Calu3 (cell line): ENCODE data around the gene TRIM31. TPM values are rescaled to one million over a fixed set of nuclear protein-coding genes. Genes with fewer than 3 reads are reported as not detected.

Source experiments
- BruUV-seq: library from RNA; stranded (reverse); fragments of 400-500 nt; replicated peaks from 2 replicates; lab custom pipeline; 2021; lab: Mats Ljungman, UMichigan
- CTCF ChIA-PET: fragments of 300-600 bp; sonication (Branson Sonifier 250); formaldehyde crosslinking; loops from one replicate; lab custom pipeline; 2022; ENCODE audit warnings: antibody characterized with exemption; lab: Charles Lee
- DNase-seq: peaks from one replicate; pipeline ENCODE4 v3.0.0; 2022
- H3K27ac Mint-ChIP-seq: one replicate; pipeline ENCODE4 v1.8.0; 2022; ENCODE audit warnings: mixed read lengths; ENCODE audit not compliant: unreplicated experiment
- H3K27me3 Mint-ChIP-seq: one replicate; pipeline ENCODE4 v1.8.0; 2022; ENCODE audit warnings: mixed read lengths; ENCODE audit not compliant: unreplicated experiment
- H3K36me3 Mint-ChIP-seq: one replicate; pipeline ENCODE4 v1.8.0; 2022; ENCODE audit warnings: mild to moderate bottlenecking, moderate library complexity, mixed read lengths; ENCODE audit not compliant: insufficient read depth, unreplicated experiment
- H3K4me1 Mint-ChIP-seq: one replicate; pipeline ENCODE4 v1.8.0; 2022; ENCODE audit warnings: mild to moderate bottlenecking, low read depth, mixed read lengths; ENCODE audit not compliant: unreplicated experiment
- H3K4me3 Mint-ChIP-seq: one replicate; pipeline ENCODE4 v1.8.0; 2022; ENCODE audit warnings: mild to moderate bottlenecking, low read depth, moderate library complexity, mixed read lengths; ENCODE audit not compliant: unreplicated experiment
- H3K9me3 Mint-ChIP-seq: one replicate; pipeline ENCODE4 v1.8.0; 2022; ENCODE audit warnings: low read depth, mixed read lengths; ENCODE audit not compliant: unreplicated experiment
- CTCF ChIP-seq: fragments of 200-600 bp; IDR thresholded peaks from one replicate; pipeline ENCODE4 v1.8.0; 2022; ENCODE audit warnings: antibody characterized with exemption; ENCODE audit not compliant: unreplicated experiment
- intact Hi-C: fragments of 100-400 bp; cut with micrococcal nuclease; formaldehyde crosslinking; loops from one replicate; pipeline ENCODE4 v1.10.0; 2022; ENCODE audit not compliant: unreplicated experiment
- total RNA-seq: library from RNA; stranded (reverse); gene quantifications from 2 replicates; pipeline ENCODE4 v1.2.3, GENCODE V29; 2022

The TRIM31 gene
- total RNA-seq, 1 experiment from 2014 or later = 161 TPM

GRCh38 chr6:30150671-30151395, 37.9 kb upstream of the TRIM31 start:
- Mint-ChIP-seq H3K9me3 (no peaks in the 10 kb centered on the region), H3K27ac (no peak overlapping the region), H3K4me1 (peaks cover 42% of the 10 kb centered on the region), H3K27me3 (no peaks in the 10 kb centered on the region), H3K36me3 (no peaks in the 10 kb centered on the region), H3K4me3 (no peak overlapping the region)
- intact Hi-C loops = loop anchor here (2.0 kb wide), 1 partner anchor 20 kb away; no protein-coding TSS in a partner anchor
- CTCF ChIA-PET = no interaction called here
- TF ChIP-seq CTCF = no peak
- BruUV-seq = no TSS peak
- DNase-seq = no peak

DNA sequence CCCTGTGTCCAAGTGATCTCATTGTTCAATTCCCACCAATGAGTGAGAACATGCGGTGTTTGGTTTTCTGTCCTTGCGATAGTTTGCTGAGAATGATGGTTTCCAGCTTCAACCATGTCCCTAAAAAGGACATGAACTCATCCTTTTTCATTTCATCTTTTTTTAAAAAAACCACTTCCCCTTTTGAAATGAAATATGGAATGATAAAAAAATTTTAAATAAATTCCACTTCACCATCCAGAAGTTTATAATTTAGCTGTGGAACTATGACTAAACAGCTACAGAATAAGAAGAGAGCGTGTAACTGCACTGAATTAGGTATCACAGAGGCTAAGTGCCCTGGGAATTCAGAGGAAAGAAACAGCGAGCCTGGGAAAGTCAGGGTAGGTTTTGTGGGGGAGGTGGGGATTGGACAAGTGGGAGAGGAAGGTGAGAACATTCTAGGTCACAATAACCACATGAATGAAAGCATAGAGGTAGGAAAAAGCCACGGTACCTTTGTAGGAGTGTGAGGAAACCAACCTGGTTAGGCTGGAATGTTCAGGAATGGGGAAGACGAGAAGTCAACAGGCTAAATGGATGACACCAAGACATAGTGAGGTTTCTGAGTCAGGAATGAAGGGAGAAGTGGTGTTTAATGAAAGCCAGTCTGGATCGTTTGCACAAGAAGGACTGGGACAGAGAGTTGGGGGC, 37.1 kb upstream of the TRIM31 start:
- DNase-seq = no peak
- H3K4me3 Mint-ChIP-seq = no peak overlapping the region
- TF ChIP-seq CTCF = no peak
- peaks cover 34% of the 10 kb centered on the region for H3K4me1 Mint-ChIP-seq
- CTCF ChIA-PET = interaction anchor here (0.5 kb wide), 1 partner anchor 30 kb away, joined by 3 read pairs; no protein-coding TSS in a partner anchor
- no peaks in the 10 kb centered on the region for H3K36me3 Mint-ChIP-seq
- BruUV-seq = no TSS peak
- intact Hi-C loops = loop anchor here (2.0 kb wide), 1 partner anchor 21 kb away; no protein-coding TSS in a partner anchor
- H3K27ac Mint-ChIP-seq = no peak overlapping the region
- no peaks in the 10 kb centered on the region for H3K9me3 Mint-ChIP-seq
- H3K27me3 Mint-ChIP-seq = no peaks in the 10 kb centered on the region

DNA sequence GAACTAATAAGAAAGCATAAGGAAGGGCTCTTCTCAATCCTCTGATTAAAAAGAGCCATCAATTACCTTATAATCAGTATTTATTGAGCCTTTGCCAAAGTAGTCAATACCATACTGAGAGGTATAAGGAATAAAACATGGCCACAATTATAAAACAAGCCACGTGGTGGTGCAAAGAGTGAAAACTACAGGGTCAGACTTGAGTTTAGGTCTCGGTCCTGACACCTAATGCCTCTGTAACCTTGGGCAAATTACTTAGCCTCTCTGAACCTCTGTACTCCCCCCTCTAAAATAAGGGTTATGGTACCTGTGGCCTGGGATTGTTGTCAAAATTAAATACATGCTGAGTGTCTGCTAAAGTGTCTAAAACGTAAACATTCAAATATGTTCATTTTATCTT, 36.3 kb upstream of the TRIM31 start:
- H3K27me3 Mint-ChIP-seq = peaks cover 6% of the 10 kb centered on the region
- H3K36me3 Mint-ChIP-seq = no peaks in the 10 kb centered on the region
- no peaks in the 10 kb centered on the region for H3K9me3 Mint-ChIP-seq
- CTCF ChIA-PET = no interaction called here
- BruUV-seq = no TSS peak
- intact Hi-C loops = no loop called here
- H3K4me3 Mint-ChIP-seq = no peak overlapping the region
- H3K4me1 Mint-ChIP-seq = peaks cover 26% of the 10 kb centered on the region
- no peak overlapping the region for H3K27ac Mint-ChIP-seq
- TF ChIP-seq CTCF = no peak
- DNase-seq = no peak

DNA sequence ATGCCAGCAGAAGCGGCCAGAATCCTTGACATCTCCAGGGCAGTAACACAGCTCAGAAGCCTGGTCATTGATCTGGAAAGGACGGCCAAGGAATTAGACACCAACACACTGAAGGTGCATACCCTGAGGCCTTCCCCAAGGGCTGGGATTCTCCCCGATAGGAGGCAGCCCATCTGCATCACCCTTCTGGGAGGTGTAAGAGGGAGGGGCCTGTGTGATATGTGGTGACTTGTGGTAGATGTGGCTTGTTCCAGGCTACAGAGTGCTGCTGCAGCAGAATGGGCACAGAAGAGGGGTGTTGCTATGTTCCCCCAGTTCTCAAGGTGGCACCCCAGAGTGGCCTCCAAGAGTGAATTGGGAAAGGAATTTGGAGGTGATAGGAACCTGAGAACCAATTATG, 34.2 kb upstream of the TRIM31 start:
- CTCF ChIA-PET = interaction anchor here (0.6 to 1.6 kb wide), 4 partner anchors 16 to 1033 kb away, joined by 3 to 4 read pairs (median 4); no protein-coding TSS in a partner anchor
- Mint-ChIP-seq H3K4me1 (peaks cover 12% of the 10 kb centered on the region), H3K9me3 (no peaks in the 10 kb centered on the region), H3K4me3 (no peak overlapping the region), H3K27me3 (peaks cover 11% of the 10 kb centered on the region), H3K36me3 (no peaks in the 10 kb centered on the region), H3K27ac (no peak overlapping the region)
- no peak for TF ChIP-seq CTCF
- intact Hi-C loops = no loop called here
- no TSS peak for BruUV-seq
- no peak for DNase-seq
